ENCODE measurements around the gene OR10G3.

Gene OR10G3

GRCh38 chr14:21525962-21526671, 53.8 kb downstream of the OR10G3 start, which contains the start of gene SALL2:
TSS of gene SALL2 (minus strand) at chr14:21526346. CDS start at chr14:21526127, 219 bp downstream.
- Mint-ChIP-seq H3K4me1 (peaks cover 10% of the 10 kb centered on the region in 2 donors), H3K27me3 (peaks cover 5 to 10% of the 10 kb centered on the region in 2 donors), H3K4me3 (peak within 1 kb of the TSS; percentile 72 to 84), H3K9me3 (no peaks in the 10 kb centered on the region), H3K36me3 (no peaks in the 10 kb centered on the region), H3K27ac (peak within 1 kb of the TSS; percentile 78)
- no peak for DNase-seq
- ATAC-seq (replicated peaks) = peak; percentile 51 to 57

GRCh38 chr14:21525571-21525961, 54.3 kb downstream of the OR10G3 start:
- Mint-ChIP-seq H3K4me3 (peak overlapping the region; percentile 72 to 80), H3K36me3 (no peaks in the 10 kb centered on the region), H3K4me1 (peaks cover 10% of the 10 kb centered on the region in 2 donors), H3K27me3 (peaks cover 5 to 10% of the 10 kb centered on the region in 2 donors), H3K9me3 (no peaks in the 10 kb centered on the region), H3K27ac (peak overlapping the region; percentile 27)
- DNase-seq (no peak), ATAC-seq (replicated peaks) (peak in 1 of 2 donors; percentile 13)

- H3K27ac Mint-ChIP-seq = peak overlapping the region; percentile 27
Observed at GRCh38 chr14:21524575-21525490, 55.0 kb downstream of the OR10G3 start.

GRCh38 chr14:21523203-21523602, 56.7 kb downstream of the OR10G3 start:
- H3K4me3 Mint-ChIP-seq = no peak overlapping the region
- no peaks in the 10 kb centered on the region for H3K9me3 Mint-ChIP-seq

More at GRCh38 chr14:21524575-21525490, 55.0 kb downstream of the OR10G3 start:
- ATAC-seq (replicated peaks) = no peak
- H3K36me3 Mint-ChIP-seq = no peaks in the 10 kb centered on the region
- H3K9me3 Mint-ChIP-seq = no peaks in the 10 kb centered on the region
- peaks cover 10% of the 10 kb centered on the region in 2 donors for H3K4me1 Mint-ChIP-seq
- peak overlapping the region; percentile 72 to 80 for H3K4me3 Mint-ChIP-seq
- DNase-seq = no peak
- peaks cover 5 to 9% of the 10 kb centered on the region in 2 donors for H3K27me3 Mint-ChIP-seq

GRCh38 chr14:21521501-21521900, 58.4 kb downstream of the OR10G3 start:
- peaks cover under 1 to 4% of the 10 kb centered on the region in 2 donors for H3K4me1 Mint-ChIP-seq
- H3K36me3 Mint-ChIP-seq = no peaks in the 10 kb centered on the region
- H3K27me3 Mint-ChIP-seq = peaks cover 6 to 11% of the 10 kb centered on the region in 2 donors
- ATAC-seq (replicated peaks) (no peak), DNase-seq (no peak)
- H3K4me3 Mint-ChIP-seq = no peak overlapping the region
- H3K27ac Mint-ChIP-seq = no peak overlapping the region
- H3K9me3 Mint-ChIP-seq = no peaks in the 10 kb centered on the region

More at GRCh38 chr14:21523203-21523602, 56.7 kb downstream of the OR10G3 start:
- no peaks in the 10 kb centered on the region for H3K36me3 Mint-ChIP-seq
- DNase-seq = no peak
- ATAC-seq (replicated peaks) = no peak
- peaks cover 6 to 11% of the 10 kb centered on the region in 2 donors for H3K27me3 Mint-ChIP-seq
- no peak overlapping the region for H3K27ac Mint-ChIP-seq
- H3K4me1 Mint-ChIP-seq = peaks cover 10% of the 10 kb centered on the region in 2 donors

- no peak for ATAC-seq (replicated peaks)
- no peak overlapping the region for H3K4me3 Mint-ChIP-seq
- peaks cover 10 to 14% of the 10 kb centered on the region in 2 donors for H3K27me3 Mint-ChIP-seq
- peaks cover 0 to 4% of the 10 kb centered on the region in 2 donors for H3K4me1 Mint-ChIP-seq
- H3K9me3 Mint-ChIP-seq = no peaks in the 10 kb centered on the region
- no peak for DNase-seq
- no peak overlapping the region for H3K27ac Mint-ChIP-seq
- H3K36me3 Mint-ChIP-seq = no peaks in the 10 kb centered on the region
Observed at GRCh38 chr14:21520767-21521166, 59.1 kb downstream of the OR10G3 start.

GRCh38 chr14:21518725-21519124, 61.2 kb downstream of the OR10G3 start:
- Mint-ChIP-seq H3K36me3 (no peaks in the 10 kb centered on the region), H3K27ac (no peak overlapping the region), H3K27me3 (peaks cover 12 to 16% of the 10 kb centered on the region in 2 donors), H3K4me3 (no peak overlapping the region), H3K4me1 (no peaks in the 10 kb centered on the region), H3K9me3 (no peaks in the 10 kb centered on the region)
- ATAC-seq (replicated peaks) (no peak), DNase-seq (no peak)
